Activated T-cell treated with anti-CD3 and anti-CD28 coated beads for 4 hours (primary cell): ENCODE results near the gene PGS1.

ENCODE experiments used
- DNase-seq: peaks from one replicate; pipeline ENCODE4 v3.0.0-alpha.2; 2020

PGS1 gene

GRCh38 chr17:78390241-78391050, 12.0 kb downstream of the PGS1 start:
- no peak for DNase-seq

- no peak for DNase-seq
These were observed 12.6 kb downstream of the PGS1 start for GRCh38 chr17:78391051-78391431.

DNA sequence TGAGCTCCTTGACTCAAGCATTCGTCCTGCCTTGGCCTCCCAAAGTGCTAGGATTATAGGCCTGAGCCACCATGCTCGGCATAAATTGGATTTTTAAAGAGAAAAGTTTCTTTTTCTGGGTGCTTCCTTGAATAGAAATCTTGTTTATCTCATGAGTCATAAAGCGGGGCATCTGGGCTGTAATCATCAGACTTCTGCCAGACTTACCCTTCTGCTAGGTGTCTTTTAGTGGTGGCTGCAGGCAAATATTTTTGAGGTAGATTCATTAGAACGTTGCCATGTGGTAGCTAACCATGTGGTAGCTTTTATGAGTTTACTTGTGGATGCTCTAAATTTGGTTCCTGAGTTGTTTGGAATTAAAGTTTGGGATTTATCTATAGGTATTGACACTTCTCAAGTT, 13.4 kb downstream of the PGS1 start:
- DNase-seq = no peak

DNA sequence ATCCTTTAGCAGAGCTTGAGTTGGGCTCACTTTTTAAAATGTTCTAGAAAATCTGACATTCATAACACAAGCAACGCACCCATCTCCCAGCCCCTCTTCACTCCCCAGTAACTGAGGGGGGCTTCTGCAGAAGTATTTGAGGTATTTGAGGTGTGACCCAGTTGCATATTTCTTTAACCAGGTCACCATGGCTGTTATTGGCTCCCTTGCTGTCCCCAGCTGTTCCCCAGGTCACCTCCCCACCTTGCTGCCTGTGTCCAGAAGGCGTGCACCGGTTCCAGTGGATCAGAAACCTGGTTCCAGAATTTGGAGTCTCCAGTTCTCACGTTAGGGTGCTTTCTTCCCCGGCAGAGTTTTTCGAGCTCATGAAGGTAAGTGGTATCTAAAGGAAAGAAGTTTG, 13.8 kb downstream of the PGS1 start:
- no peak for DNase-seq

GRCh38 chr17:78393575-78393974, 15.1 kb downstream of the PGS1 start:
- no peak for DNase-seq

GRCh38 chr17:78394209-78394608, 15.8 kb downstream of the PGS1 start:
- DNase-seq = no peak

GRCh38 chr17:78395155-78395554, 16.7 kb downstream of the PGS1 start:
- no peak for DNase-seq

GRCh38 chr17:78396441-78397337, 18.2 kb downstream of the PGS1 start:
- no peak for DNase-seq

DNA sequence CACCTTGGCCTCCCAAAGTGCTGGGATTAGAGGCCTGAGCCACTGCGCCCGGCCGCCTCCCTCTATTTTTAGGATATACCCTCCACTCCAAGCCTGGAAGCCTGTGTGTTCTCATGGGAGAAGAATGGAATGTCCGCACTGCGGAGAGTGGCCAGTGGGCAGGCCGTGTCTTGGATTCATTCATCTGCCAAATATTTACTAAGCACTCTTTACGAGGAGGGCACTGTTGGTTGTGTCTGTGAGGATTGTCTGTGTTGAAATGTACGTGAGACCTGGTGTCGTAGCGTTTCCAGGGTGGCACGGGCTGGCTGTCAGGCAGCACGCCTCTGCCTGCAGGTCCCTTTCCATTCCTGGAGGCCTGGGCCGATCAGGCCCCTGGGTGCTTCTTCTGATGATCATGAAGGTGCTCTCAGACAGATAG, 19.2 kb downstream of the PGS1 start:
- no peak for DNase-seq

DNA sequence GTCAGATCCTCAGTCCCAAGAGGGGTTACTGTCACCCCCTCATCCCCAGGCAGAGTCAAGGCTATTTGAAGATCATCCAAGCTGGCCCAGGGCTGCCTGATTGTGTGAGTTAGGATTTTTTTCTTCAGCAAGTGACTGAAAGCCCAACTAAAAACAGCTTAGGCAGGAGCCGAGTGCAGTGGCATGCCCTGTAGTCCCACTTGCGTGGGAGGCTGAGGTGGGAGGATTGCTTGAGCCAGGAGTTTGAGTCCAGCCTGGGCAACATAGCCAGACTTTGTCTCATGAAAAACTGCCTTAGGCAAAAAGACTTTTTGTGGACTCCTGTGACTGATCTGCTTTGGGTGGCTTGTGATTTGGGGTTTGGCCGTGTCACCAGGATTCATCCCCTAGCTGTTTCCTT, 19.9 kb downstream of the PGS1 start:
- no peak for DNase-seq

DNA sequence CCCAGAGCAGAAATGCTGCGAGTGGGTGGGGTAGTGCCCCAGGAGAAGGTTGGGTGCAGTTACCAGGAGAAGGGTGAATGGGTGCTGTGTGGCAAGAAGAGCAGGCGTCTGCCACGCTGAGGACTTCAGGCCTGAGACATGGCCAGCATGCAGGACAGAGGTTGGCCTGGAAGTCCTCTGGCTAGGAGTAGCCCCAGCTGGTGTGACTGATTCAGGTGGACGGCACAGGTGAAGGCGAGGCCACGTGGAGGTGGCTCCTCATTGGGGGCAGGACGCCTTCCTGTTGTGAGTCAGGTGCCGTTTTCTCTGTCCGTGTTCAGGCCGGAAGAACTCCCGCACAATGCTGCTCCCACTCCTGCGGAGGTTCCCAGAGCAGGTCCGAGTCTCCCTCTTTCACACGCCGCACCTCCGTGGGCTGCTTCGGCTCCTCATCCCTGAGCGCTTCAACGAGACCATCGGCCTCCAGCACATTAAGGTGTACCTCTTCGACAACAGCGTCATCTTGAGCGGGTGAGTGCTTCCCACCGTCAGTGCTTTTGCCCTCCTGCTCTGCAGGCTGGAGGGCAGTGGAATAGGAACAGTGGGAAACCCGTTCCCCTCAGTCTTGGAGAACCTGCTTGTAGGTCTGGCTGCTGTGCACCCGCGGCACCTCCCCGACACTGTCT, 20.7 kb downstream of the PGS1 start:
- no peak for DNase-seq

DNA sequence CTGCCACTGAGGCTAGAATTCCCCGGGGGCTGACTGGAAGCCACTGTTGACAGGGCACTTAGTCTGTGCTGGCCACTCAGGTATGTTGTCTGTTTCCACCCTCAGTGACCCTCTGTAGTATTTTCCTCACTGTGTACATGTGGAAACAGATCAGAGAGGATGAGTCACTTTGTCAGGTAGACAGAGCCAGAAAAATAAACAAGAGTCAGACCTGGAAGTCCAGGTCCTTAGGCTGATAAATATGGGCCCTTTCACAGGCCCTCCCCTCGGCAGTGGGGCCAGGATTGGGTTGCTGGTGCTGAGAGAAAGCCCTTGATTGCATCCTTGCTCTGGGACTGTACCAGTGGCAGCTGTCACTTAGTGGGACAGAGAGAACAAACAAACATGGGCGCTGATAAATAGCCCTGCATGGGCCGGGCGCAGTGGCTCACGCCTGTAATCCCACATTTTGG, 21.3 kb downstream of the PGS1 start:
- DNase-seq = no peak

DNA sequence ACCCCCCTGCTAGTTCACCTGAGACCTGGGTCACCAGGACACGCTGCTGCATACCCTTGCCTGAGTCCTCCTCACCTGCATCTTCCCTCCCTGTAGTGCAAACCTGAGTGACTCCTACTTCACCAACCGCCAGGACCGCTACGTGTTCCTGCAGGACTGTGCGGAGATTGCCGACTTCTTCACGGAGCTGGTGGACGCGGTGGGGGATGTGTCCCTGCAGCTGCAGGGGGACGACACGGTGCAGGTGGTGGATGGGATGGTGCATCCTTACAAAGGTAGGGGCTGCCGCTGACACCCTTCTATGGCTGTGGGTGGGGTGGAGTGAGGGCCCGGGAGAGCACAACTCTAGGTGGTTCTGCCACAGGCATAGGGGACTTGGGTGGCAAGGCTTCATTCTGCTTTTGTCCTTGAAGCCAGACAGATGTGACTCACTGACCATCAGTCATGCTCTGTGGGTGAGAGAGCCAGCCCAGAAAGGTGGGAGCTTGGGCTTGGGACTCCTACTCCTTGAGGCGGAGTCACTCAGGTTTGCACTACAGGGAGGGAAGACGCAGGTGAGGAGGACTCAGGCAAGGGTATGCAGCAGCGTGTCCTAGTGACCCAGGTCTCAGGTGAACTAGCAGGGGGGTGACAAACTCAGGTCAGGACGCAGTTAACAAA, 22.3 kb downstream of the PGS1 start:
- DNase-seq = no peak

- DNase-seq = no peak
These were observed 22.8 kb downstream of the PGS1 start for GRCh38 chr17:78401246-78401645.

DNA sequence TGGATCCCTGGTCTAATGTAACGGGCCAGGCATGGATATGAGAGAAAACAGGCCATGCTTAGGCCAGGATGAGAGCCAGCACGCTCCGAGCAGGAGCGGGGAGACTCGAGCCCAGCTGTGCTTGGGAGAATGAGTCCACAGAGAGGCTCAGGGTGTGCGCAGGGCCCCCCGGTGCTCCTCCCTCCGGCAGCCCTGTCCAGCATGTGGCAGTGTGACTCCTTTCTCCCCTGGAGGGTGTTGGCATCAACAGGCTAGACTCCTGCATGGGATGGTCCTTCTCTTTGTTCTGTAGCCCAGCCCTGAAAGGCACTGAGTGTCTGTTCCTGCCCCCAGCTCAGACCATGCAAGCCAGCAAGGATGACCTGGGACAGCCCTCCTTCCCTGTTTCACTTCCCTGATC, 23.4 kb downstream of the PGS1 start:
- no peak for DNase-seq

DNA sequence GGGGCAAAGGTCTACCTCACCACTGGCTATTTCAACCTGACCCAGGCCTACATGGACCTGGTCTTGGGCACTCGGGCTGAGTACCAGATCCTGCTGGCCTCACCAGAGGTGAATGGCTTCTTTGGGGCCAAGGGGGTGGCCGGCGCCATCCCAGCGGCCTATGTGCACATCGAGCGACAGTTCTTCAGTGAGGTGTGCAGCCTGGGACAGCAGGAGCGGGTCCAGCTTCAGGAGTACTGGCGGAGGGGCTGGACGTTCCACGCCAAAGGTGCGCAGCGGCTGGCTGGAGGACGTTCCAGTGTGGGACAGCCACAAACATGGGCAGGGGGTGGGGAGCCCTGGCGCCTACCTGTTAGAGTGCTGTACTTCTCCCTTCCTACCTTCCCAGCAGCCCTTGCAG, 25.4 kb downstream of the PGS1 start:
- DNase-seq = no peak

DNA sequence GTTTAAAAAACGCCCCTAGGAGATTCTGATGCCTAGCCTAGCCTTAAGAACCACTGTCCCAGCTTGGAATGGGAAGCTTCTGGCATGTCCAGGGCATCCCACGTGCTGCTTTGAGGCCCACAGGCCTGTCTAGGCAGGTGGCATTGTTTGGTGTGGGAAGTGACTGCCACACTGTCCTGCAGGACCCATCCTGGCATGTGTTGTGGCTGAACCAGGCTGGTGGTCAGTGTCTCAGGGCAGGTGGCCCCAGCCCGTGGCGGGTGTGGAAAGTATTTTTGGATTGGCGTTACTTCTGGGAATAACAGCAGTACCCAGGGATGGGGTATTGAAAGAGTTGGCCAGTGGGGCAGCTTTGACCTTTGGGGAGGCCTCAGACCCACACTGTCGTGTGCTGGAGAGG, 27.9 kb downstream of the PGS1 start:
- DNase-seq = no peak

- no peak for DNase-seq
These were observed 28.5 kb downstream of the PGS1 start for GRCh38 chr17:78406920-78407319.

DNA sequence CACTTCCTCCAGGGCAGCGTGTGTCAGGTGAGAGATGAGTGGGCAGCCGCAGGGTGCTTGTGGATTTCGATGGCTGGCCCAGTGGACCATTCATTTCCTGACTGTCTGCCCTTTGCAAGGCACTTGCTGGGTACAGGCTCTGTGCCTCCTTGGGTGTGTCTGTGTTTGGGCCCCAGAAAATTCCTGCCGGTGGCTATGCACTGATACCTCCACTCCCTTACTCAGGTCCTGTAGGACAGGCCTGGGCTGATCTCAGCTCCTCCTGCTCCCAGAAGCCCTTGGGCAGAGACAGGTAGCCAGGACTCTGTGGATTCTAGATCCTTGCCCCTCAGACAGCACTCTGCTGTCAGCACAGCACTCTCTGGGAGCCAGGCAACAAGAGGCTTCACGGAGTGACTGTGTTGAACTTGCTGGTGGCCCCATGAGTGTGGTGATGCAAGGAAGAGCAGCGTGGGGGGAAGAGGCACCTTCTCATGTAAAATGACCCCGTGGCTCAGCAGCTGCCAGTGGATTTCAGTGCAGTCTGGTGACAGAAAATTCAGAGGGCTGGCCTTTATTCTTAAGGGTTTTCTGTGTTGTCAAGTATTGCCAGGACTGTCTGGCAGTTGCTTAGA, 29.0 kb downstream of the PGS1 start:
- no peak for DNase-seq

DNA sequence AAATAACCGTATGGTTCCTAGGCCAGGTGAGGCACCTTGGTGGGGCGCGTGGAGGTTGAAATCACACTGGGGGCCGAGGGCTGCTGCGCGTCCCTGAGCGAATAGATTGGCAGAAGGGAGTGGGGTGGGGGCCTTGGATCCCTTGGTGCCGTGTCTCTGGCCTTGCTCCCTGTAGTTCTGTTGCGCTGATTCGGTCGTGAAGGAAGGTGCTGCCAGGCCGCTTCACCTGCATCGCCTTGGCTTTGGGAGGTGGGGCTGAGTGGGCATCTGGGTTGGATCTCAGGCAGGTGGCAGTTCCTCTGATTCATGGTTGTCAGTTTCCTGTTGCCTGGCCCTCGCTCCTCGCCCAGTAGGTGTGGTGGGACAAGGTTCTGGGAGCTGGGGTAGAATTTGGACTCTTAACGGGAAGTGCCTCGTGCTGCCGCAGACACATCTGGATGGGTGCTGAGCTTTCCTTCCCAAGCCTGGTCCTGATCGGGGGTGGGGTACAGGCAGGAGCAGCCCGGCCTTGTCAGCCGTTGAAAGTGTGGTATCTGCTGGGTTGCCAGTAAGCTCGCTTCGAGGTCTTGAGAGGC, 30.1 kb downstream of the PGS1 start:
- no peak for DNase-seq

DNA sequence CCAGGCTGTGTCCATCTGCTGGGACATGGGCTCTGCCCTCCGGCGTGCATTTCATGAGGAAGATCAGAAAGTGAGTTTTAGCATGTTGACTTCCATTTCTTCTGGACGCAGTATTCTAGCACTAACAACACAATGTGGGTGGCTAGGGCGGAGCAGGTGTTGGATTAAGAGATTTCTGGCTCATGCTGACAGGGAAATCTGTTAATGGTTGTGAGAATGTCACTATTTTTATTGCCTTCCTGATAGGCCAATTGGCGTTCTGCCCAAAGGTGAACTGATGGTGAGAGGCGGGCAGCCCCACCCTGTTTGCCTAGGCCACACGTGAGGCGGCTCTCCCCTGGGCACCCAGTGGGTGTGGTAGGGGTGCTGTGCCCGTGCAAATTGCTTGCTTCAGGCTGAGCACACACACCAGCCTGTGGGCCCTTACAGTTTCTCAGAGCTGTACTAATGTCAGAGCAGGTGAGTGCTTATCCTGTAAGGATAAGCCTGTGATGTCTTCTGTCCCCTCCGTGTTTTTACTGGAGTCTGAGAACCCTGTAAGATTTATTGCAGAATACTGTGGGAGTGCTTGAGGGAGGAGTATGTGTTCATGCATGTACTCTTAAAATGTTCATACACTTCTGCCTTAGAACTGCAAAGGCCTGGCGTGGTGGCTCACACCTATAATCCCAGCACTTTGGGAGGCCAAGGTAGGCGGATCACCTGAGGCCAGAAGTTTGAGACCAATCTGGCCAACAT, 30.9 kb downstream of the PGS1 start:
- no peak for DNase-seq
